Measurements from ENCODE around the gene THAP11. TPM values are rescaled to one million over a fixed set of nuclear protein-coding genes. Genes with fewer than 3 reads are reported as not detected.

THAP11 gene
- total and polyA plus RNA-seq, 2 experiments from 2014 or later, result 37.3 to 115 TPM

- no peaks in the 10 kb centered on the region for H3K79me2 ChIP-seq (replicated peaks; ENCODE audit: insufficient read depth)
- no peak for TF ChIP-seq EZH2phosphoT487 (IDR thresholded peaks at IDR 0.05; ENCODE audit: unreplicated experiment)
- TF ChIP-seq NANOG (IDR thresholded peaks at IDR 0.05; ENCODE audit: borderline replicate concordance), result no peak
- no peak for TF ChIP-seq ETS1 (IDR thresholded peaks at IDR 0.05)
- H4K20me1 ChIP-seq (replicated peaks; ENCODE audit: insufficient read depth), result no peaks in the 10 kb centered on the region
- H3K4me3 Mint-ChIP-seq, result no peak overlapping the region
- peaks cover 4% of the 10 kb centered on the region; the same call in 1 of the 3 replicates for H3K9me3 Mint-ChIP-seq
- no peaks in the 10 kb centered on the region for H3K4me1 Mint-ChIP-seq
- ATAC-seq, result no peak
- H3K36me3 Mint-ChIP-seq (ENCODE audit: low read depth), result no peaks in the 10 kb centered on the region
- peaks cover 6% of the 10 kb centered on the region; the same call in 1 of the 2 replicates for H3F3A ChIP-seq (replicated peaks; ENCODE audit: low read depth)
- H3K4me2 ChIP-seq, result no peak overlapping the region
- no peak overlapping the region for H3K27ac ChIP-seq (ENCODE audit: low read depth)
- no peak overlapping the region for H2AFZ ChIP-seq
- no peaks in the 10 kb centered on the region; the same call in 1 of the 2 replicates for H3K4me1 ChIP-seq (ENCODE audit: insufficient read depth)
- H3K36me3 ChIP-seq (ENCODE audit: insufficient read depth), result no peaks in the 10 kb centered on the region
- peaks cover 6% of the 10 kb centered on the region for H3K27me3 Mint-ChIP-seq (ENCODE audit: insufficient read depth, low read depth, poor library complexity)
- H3K4me3 ChIP-seq, result no peak overlapping the region
- no peaks in the 10 kb centered on the region for H3K27me3 ChIP-seq (ENCODE audit: insufficient read depth)
- DNase-seq (ENCODE audit: low spot score), result no peak
- no peaks in the 10 kb centered on the region for H3K9me2 ChIP-seq (ENCODE audit: insufficient read depth)
- H3K27ac Mint-ChIP-seq, result no peak overlapping the region
These were observed 30.2 kb upstream of the THAP11 start for GRCh38 chr16:67811899-67812298.

DNA sequence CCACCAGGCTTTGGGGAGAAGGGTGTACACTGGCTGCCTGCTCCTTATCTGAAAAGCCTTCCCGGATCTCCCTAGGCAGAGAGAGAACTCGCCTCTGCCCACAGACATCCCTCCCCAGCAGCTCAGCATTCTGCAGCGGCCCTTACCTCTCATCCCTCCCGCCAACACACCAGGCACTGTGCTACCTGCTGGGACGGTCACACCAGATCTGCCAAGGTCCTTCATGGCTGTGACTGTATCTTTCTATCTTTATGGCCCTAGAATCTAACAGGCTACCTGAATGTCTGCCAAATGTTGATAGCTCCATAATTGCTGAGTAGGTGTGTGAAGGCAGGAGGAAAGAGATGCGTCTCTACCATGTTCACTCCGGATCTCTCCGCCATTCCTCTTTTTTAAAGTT is 27.6 kb upstream of the THAP11 start:
- no peaks in the 10 kb centered on the region for H3K27me3 ChIP-seq (ENCODE audit: insufficient read depth)

DNA sequence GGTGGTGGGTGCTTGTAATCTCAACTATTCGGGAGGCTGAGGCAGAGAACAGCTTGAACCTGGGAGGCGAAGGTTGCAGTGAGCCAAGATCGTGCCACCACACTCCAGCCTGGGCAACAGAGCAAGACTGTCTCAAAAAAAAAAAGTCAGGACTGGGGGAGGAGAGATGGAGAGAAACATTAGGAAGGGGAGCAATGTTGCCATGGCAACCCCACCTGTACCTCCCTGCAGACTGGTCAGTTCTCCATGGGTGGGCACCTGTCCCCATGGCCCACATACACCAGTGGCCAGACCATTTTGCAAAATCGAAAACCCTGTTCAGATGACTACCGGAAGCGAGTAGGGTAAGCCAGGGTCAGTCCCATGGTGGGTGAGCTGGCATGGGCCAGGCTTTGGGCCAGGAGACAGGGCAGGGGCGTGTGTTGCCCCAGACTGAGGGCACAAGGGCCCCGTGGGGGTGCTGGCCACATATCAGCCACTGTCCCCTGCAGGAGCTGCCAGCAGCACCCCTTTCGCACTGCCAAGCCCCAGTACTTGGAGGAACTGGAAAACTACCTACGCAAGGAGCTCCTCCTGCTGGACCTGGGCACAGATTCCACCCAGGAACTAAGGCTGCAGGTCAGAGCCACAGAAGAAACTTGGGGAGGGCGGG is 21.4 kb upstream of the THAP11 start:
- Mint-ChIP-seq H3K4me3 (no peak overlapping the region), H3K27ac (no peak overlapping the region), H3K4me1 (peaks cover 13% of the 10 kb centered on the region), H3K36me3 (ENCODE audit: low read depth) (peaks cover 4% of the 10 kb centered on the region), H3K9me3 (peaks cover 4% of the 10 kb centered on the region; the same call in 1 of the 3 replicates), H3K27me3 (ENCODE audit: insufficient read depth, low read depth, poor library complexity) (peaks cover 18% of the 10 kb centered on the region)
- H3K79me2 ChIP-seq (replicated peaks; ENCODE audit: insufficient read depth), result no peaks in the 10 kb centered on the region
- no peak overlapping the region for H3K4me3 ChIP-seq
- DNase-seq (ENCODE audit: low spot score) (no peak), ATAC-seq (no peak)
- H3K27ac ChIP-seq (ENCODE audit: low read depth), result no peak overlapping the region
- no peaks in the 10 kb centered on the region for H3K27me3 ChIP-seq (ENCODE audit: insufficient read depth)
- no peak for TF ChIP-seq ETS1 (IDR thresholded peaks at IDR 0.05)
- TF ChIP-seq, protein P1, sequence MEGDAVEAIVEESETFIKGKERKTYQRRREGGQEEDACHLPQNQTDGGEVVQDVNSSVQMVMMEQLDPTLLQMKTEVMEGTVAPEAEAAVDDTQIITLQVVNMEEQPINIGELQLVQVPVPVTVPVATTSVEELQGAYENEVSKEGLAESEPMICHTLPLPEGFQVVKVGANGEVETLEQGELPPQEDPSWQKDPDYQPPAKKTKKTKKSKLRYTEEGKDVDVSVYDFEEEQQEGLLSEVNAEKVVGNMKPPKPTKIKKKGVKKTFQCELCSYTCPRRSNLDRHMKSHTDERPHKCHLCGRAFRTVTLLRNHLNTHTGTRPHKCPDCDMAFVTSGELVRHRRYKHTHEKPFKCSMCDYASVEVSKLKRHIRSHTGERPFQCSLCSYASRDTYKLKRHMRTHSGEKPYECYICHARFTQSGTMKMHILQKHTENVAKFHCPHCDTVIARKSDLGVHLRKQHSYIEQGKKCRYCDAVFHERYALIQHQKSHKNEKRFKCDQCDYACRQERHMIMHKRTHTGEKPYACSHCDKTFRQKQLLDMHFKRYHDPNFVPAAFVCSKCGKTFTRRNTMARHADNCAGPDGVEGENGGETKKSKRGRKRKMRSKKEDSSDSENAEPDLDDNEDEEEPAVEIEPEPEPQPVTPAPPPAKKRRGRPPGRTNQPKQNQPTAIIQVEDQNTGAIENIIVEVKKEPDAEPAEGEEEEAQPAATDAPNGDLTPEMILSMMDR (conservative IDR thresholded peaks at IDR 0.05; ENCODE audit: low read depth in 2 of 2), result peak in 1 of 2 experiments; percentile 35; a peak in 2 of 4 replicates
- no peaks in the 10 kb centered on the region for H3K36me3 ChIP-seq (ENCODE audit: insufficient read depth)
- H3K4me2 ChIP-seq, result no peak overlapping the region
- no peak overlapping the region for H2AFZ ChIP-seq
- H3K9me2 ChIP-seq (ENCODE audit: insufficient read depth), result no peaks in the 10 kb centered on the region
- no peaks in the 10 kb centered on the region for H3K4me1 ChIP-seq (ENCODE audit: insufficient read depth)
- no peaks in the 10 kb centered on the region for H3F3A ChIP-seq (replicated peaks; ENCODE audit: low read depth)
- H4K20me1 ChIP-seq (replicated peaks; ENCODE audit: insufficient read depth), result no peaks in the 10 kb centered on the region

More for the DNA sequence above, 27.6 kb upstream of the THAP11 start:
- Mint-ChIP-seq H3K36me3 (ENCODE audit: low read depth) (no peaks in the 10 kb centered on the region), H3K4me3 (no peak overlapping the region), H3K4me1 (no peaks in the 10 kb centered on the region), H3K9me3 (peaks cover 4% of the 10 kb centered on the region; the same call in 1 of the 3 replicates), H3K27me3 (ENCODE audit: insufficient read depth, low read depth, poor library complexity) (peaks cover 6% of the 10 kb centered on the region), H3K27ac (no peak overlapping the region)
- no peaks in the 10 kb centered on the region for H3K9me2 ChIP-seq (ENCODE audit: insufficient read depth)
- H3K79me2 ChIP-seq (replicated peaks; ENCODE audit: insufficient read depth), result no peaks in the 10 kb centered on the region
- no peaks in the 10 kb centered on the region for H4K20me1 ChIP-seq (replicated peaks; ENCODE audit: insufficient read depth)
- H3K4me1 ChIP-seq (ENCODE audit: insufficient read depth), result no peaks in the 10 kb centered on the region
- no peak overlapping the region for H3K27ac ChIP-seq (ENCODE audit: low read depth)
- H3F3A ChIP-seq (replicated peaks; ENCODE audit: low read depth), result no peaks in the 10 kb centered on the region
- no peak for TF ChIP-seq POLR2AphosphoS5 (IDR thresholded peaks at IDR 0.05; ENCODE audit: low read depth)
- no peaks in the 10 kb centered on the region for H3K36me3 ChIP-seq (ENCODE audit: insufficient read depth)
- DNase-seq (ENCODE audit: low spot score) (no peak), ATAC-seq (no peak)
- no peak overlapping the region for H3K4me2 ChIP-seq
- H3K4me3 ChIP-seq, result no peak overlapping the region
- H2AFZ ChIP-seq, result no peak overlapping the region
